IMR-90 (cell line): ENCODE measurements around the gene GCN1. TPM values are rescaled to one million over a fixed set of nuclear protein-coding genes. Genes with fewer than 3 reads are reported as not detected.

Experiments used
- ATAC-seq: fragments of 200-7000 bp; cut with Tn5 transposase; 2 replicates; pipeline ENCODE4 v1.9.1; 2020; ENCODE audit warnings: low read depth, mild to moderate bottlenecking, moderate library complexity
- BruUV-seq: library from RNA; stranded (reverse); fragments of 400-500 nt; replicated peaks from 2 replicates; lab custom pipeline; 2021; lab: Mats Ljungman, UMichigan
- CTCF ChIA-PET: fragments of 300-600 bp; formaldehyde crosslinking; extraction: SDS; loops from one replicate; lab custom pipeline; 2021; ENCODE audit warnings: antibody characterized with exemption; lab: Yijun Ruan, JAX
- POLR2A ChIA-PET: fragments of 300-600 bp; sonication (Branson Sonifier 250); formaldehyde crosslinking; loops from one replicate; lab custom pipeline; 2022; ENCODE audit warnings: antibody characterized with exemption; ENCODE audit not compliant: unreplicated experiment; lab: Charles Lee
- DNase-seq: peaks from one replicate; pipeline ENCODE4 v3.0.0; 2013
- H2AFZ ChIP-seq: replicated peaks from 2 replicates; pipeline ENCODE3; 2013; ENCODE audit warnings: low read length, mild to moderate bottlenecking; ENCODE audit not compliant: poor library complexity
- H2AK5ac ChIP-seq: 2 replicates; pipeline ENCODE4 v1.6.1; 2013; ENCODE audit warnings: low read depth, low read length, inconsistent platforms
- H2AK9ac ChIP-seq: replicated peaks from 2 replicates; pipeline ENCODE3; 2013; ENCODE audit warnings: mild to moderate bottlenecking, low read depth, low read length, moderate library complexity; ENCODE audit not compliant: poor library complexity
- H2BK120ac ChIP-seq: 2 replicates; pipeline ENCODE4 v1.6.1; 2013; ENCODE audit warnings: low read depth, low read length, inconsistent platforms
- H2BK15ac ChIP-seq: 3 replicates; pipeline ENCODE4 v1.6.1; 2013; ENCODE audit warnings: low read depth, low read length, inconsistent platforms
- H2BK20ac ChIP-seq: 2 replicates; pipeline ENCODE4 v1.6.1; 2013; ENCODE audit warnings: low read depth, mild to moderate bottlenecking, inconsistent platforms, low read length, moderate library complexity
- H2BK5ac ChIP-seq: 2 replicates; pipeline ENCODE4 v1.6.1; 2013; ENCODE audit warnings: mild to moderate bottlenecking, low read depth, low read length, inconsistent platforms; ENCODE audit not compliant: poor library complexity, severe bottlenecking
- H3K14ac ChIP-seq: replicated peaks from 2 replicates; pipeline ENCODE4 v1.6.1; 2013; ENCODE audit warnings: low read depth, low read length, inconsistent platforms
- H3K18ac ChIP-seq: 2 replicates; pipeline ENCODE4 v1.6.1; 2013; ENCODE audit warnings: low read depth, low read length, control low read depth
- H3K23ac ChIP-seq: 2 replicates; pipeline ENCODE4 v1.6.1; 2013; ENCODE audit warnings: low read depth, low read length, inconsistent platforms
- H3K27ac ChIP-seq: 2 replicates; pipeline ENCODE4 v1.5.1; 2013; ENCODE audit warnings: mild to moderate bottlenecking, control low read depth, low read length; ENCODE audit not compliant: insufficient read depth
- H3K27me3 ChIP-seq: 2 replicates; pipeline ENCODE4 v1.6.1; 2013; ENCODE audit warnings: low read length; ENCODE audit not compliant: control insufficient read depth, insufficient read depth
- H3K36me3 ChIP-seq: 2 replicates; pipeline ENCODE4 v1.6.1; 2013; ENCODE audit warnings: low read length, mixed read lengths; ENCODE audit not compliant: control insufficient read depth, insufficient read depth
- H3K4ac ChIP-seq: 2 replicates; pipeline ENCODE4 v1.6.1; 2013; ENCODE audit warnings: low read depth, low read length, inconsistent platforms
- H3K4me1 ChIP-seq: 2 replicates; pipeline ENCODE4 v1.6.1; 2013; ENCODE audit warnings: low read length, mixed read lengths; ENCODE audit not compliant: control insufficient read depth, insufficient read depth
- H3K4me2 ChIP-seq: 2 replicates; pipeline ENCODE4 v1.6.1; 2013; ENCODE audit warnings: low read depth, mild to moderate bottlenecking, control low read depth, low read length, moderate library complexity
- H3K4me3 ChIP-seq: 2 replicates; pipeline ENCODE4 v1.5.1; 2013; ENCODE audit warnings: low read depth, mild to moderate bottlenecking, control low read depth, low read length, moderate library complexity; ENCODE audit not compliant: insufficient read depth
- H3K56ac ChIP-seq: 2 replicates; pipeline ENCODE4 v1.6.1; 2013; ENCODE audit warnings: low read length, inconsistent platforms; ENCODE audit not compliant: insufficient read depth; ENCODE audit errors: extremely low read depth
- H3K79me1 ChIP-seq, 2 experiments: 2 replicates each; pipeline ENCODE4 v1.6.1; 2013; ENCODE audit warnings: low read length in 2 of 2, inconsistent platforms in 1 of 2, low read depth in 1 of 2
- H3K9ac ChIP-seq: 2 replicates; pipeline ENCODE4 v1.6.1; 2013; ENCODE audit warnings: low read depth, low read length, control low read depth
- H3K9me1 ChIP-seq: 2 replicates; pipeline ENCODE4 v1.6.1; 2013; ENCODE audit warnings: low read length, inconsistent platforms; ENCODE audit not compliant: insufficient read depth
- H3K9me3 ChIP-seq: 2 replicates; pipeline ENCODE4 v1.6.1; 2013; ENCODE audit warnings: low read length; ENCODE audit not compliant: control insufficient read depth, insufficient read depth
- H4K20me1 ChIP-seq: 2 replicates; pipeline ENCODE4 v1.6.1; 2013; ENCODE audit warnings: low read length, inconsistent platforms; ENCODE audit not compliant: insufficient read depth
- H4K5ac ChIP-seq: 2 replicates; pipeline ENCODE4 v1.6.1; 2013; ENCODE audit warnings: mild to moderate bottlenecking, low read depth, low read length, control low read depth
- H4K8ac ChIP-seq, 2 experiments: 2 replicates each; pipeline ENCODE4 v1.6.1; 2013; ENCODE audit warnings: low read depth in 2 of 2, low read length in 2 of 2, control low read depth in 1 of 2, inconsistent platforms in 1 of 2
- H4K91ac ChIP-seq: 2 replicates; pipeline ENCODE4 v1.6.1; 2013; ENCODE audit warnings: low read depth, low read length, inconsistent platforms; ENCODE audit not compliant: insufficient read depth
- CEBPB ChIP-seq: IDR thresholded peaks from 2 replicates; pipeline ENCODE4 v1.6.1; 2012; ENCODE audit warnings: low read depth, low read length, improper control_type of control experiment
- CHD1 ChIP-seq: IDR thresholded peaks from 2 replicates; pipeline ENCODE4 v1.6.1; 2012; ENCODE audit warnings: low read depth, low read length, improper control_type of control experiment
- RAD21 ChIP-seq: IDR thresholded peaks from 2 replicates; pipeline ENCODE4 v1.6.1; 2012; ENCODE audit warnings: low read length, improper control_type of control experiment
- whole genome bisulfite sequencing, 2 experiments: methylation state at CpG; one replicate each; pipeline versions ENCODE4 v1.1.5 to v1.1.7; 2013; ENCODE audit warnings: missing lambda C conversion rate in 2 of 2; ENCODE audit not compliant: insufficient read length in 1 of 2; ENCODE audit errors: extremely low coverage in 2 of 2; 5-methylcytosine and 5-hydroxymethylcytosine counted together
- dilution Hi-C: fragments of 300-500 bp; cut with HindIII; formaldehyde crosslinking; loops from one replicate; pipeline ENCODE4 v1.14.3; 2018; ENCODE audit warnings: low sequenced_read_pairs; ENCODE audit not compliant: unreplicated experiment
- in situ Hi-C: fragments of 300-500 bp; cut with MboI; formaldehyde crosslinking; loops from 3 replicates; pipeline ENCODE4 v1.14.3; 2019; ENCODE audit warnings: low sequenced_read_pairs, inconsistent platforms, mixed read lengths
- intact Hi-C: fragments of 100-400 bp; cut with micrococcal nuclease; formaldehyde crosslinking; loops from 2 replicates; pipeline ENCODE4 v1.10.0; 2022
- polyA plus RNA-seq, 3 experiments: library from polyadenylated mRNA; depleted of rRNA; stranded (reverse); fragments of >200 nt; gene quantifications; 2 replicates each; pipeline ENCODE4 v1.2.3, GENCODE V29; 2012; ENCODE audit warnings: low replicate concordance in 1 of 3
- total RNA-seq: library from RNA; depleted of rRNA; stranded (reverse); fragments of >200 nt; gene quantifications from 2 replicates; pipeline ENCODE4 v1.2.3, GENCODE V29; 2012

GCN1 gene
- total and polyA plus RNA-seq, 2 of the 4 experiments (the other 2 are of a cell fraction): 57.8 to 77.6 TPM

GRCh38 chr12:120218680-120219606 is 24.4 kb upstream of the GCN1 start (continued):
- no peak for TF ChIP-seq RAD21

DNA sequence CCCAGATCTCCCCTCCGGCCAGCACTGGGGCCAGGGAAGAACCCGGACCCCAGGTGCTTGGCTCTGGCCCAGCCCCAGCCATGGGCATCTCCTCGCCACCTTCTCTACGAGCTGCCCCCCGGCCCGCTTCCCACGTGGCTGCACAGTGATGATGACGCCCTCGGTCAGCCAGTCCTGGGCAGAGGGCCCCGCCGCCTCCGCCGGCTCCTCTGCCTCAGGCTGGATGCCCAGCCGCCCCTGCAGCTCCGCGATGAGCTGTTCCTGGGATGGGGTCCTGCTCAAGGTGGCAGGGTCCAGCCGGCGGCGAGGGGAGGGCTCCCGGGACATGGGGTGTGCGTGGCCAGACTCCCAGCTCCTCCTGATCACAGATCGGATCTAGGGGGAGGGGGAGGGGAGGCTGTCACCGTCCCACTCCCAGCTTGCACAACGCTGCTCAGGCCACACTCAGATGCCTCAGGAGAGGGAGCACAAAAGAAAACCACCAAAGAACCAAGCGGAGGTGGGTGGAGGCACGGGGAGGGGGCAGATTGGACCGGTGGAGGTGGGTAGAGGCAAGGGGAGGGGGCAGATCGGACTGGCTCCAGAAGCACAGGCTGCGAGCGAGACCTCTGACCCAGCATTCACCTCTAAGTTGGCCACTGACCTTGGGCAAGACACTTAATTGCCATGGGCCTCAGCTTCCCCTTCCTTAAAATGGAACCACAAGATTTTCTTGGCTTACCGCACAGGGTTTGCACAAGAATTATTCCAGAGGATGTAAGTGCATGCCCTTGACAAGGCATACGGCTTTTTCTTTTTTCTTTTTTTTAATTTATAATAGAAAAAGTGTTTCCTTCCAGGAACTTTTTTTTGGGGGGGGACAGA is 22.5 kb upstream of the GCN1 start:
- TF ChIP-seq CEBPB (no peak), CHD1 (no peak)
- ATAC-seq (no peak), DNase-seq (no peak)
- Histone ChIP-seq H3K9me1 (no peaks in the 10 kb centered on the region), H2BK15ac (no peak overlapping the region), H3K4me2 (no peak overlapping the region), H4K5ac (no peak overlapping the region), H2AFZ (peak overlapping the region; percentile 58), H4K8ac (no peak overlapping the region), H3K56ac (no peak overlapping the region), H3K4me1 (no peaks in the 10 kb centered on the region), H3K4me3 (no peak overlapping the region), H4K20me1 (peaks cover 5% of the 10 kb centered on the region), H2BK120ac (no peak overlapping the region), H3K14ac (no peak overlapping the region), H3K9me3 (no peaks in the 10 kb centered on the region), H3K18ac (no peak overlapping the region), H2BK5ac (no peak overlapping the region), H3K9ac (no peak overlapping the region), H4K91ac (no peak overlapping the region), H3K27me3 (no peaks in the 10 kb centered on the region), H3K27ac (no peak overlapping the region), H2AK9ac (no peak overlapping the region), H3K23ac (no peak overlapping the region), H2BK20ac (no peak overlapping the region), H3K79me1 (peaks cover 26 to 60% of the 10 kb centered on the region in 2 experiments), H3K4ac (no peak overlapping the region), H3K36me3 (peaks cover 74% of the 10 kb centered on the region), H2AK5ac (no peak overlapping the region)
- intact Hi-C loops: no loop called here
- no TSS peak for BruUV-seq
- ChIA-PET POLR2A (interaction anchor here (1.4 kb wide), 1 partner anchor 16 kb away, joined by 4 read pairs; the partner anchor contains the start of gene RPLP0), CTCF (interaction anchor here (0.6 kb wide), 1 partner anchor 174 kb away, joined by 3 read pairs; no protein-coding TSS in a partner anchor)
- dilution Hi-C loops: no loop called here
- in situ Hi-C loops: no loop called here
- WGBS, 2 experiments: 81% methylated on average over 6 of the region's 32 CpGs; no CpG with 5 or more reads in 1 of the 2 experiments
